Epithelial cell of esophagus (primary cell): Measurements from ENCODE around the gene RLBP1.

Experiments used
- DNase-seq: peaks from one replicate; pipeline ENCODE4 v3.0.0; 2010; ENCODE audit warnings: low read depth
- H3K4me3 ChIP-seq: 2 replicates; pipeline ENCODE4 v1.5.1; 2011; ENCODE audit warnings: mild to moderate bottlenecking, low read length, control low read depth
- TF ChIP-seq, protein P1 (sequence below): IDR thresholded peaks from 2 replicates; pipeline ENCODE4 v1.5.1; 2011; ENCODE audit warnings: low read depth, mild to moderate bottlenecking, low read length, control low read depth, inconsistent platforms; ENCODE audit not compliant: insufficient read depth; ENCODE audit errors: missing control alignments

RLBP1 gene

DNA sequence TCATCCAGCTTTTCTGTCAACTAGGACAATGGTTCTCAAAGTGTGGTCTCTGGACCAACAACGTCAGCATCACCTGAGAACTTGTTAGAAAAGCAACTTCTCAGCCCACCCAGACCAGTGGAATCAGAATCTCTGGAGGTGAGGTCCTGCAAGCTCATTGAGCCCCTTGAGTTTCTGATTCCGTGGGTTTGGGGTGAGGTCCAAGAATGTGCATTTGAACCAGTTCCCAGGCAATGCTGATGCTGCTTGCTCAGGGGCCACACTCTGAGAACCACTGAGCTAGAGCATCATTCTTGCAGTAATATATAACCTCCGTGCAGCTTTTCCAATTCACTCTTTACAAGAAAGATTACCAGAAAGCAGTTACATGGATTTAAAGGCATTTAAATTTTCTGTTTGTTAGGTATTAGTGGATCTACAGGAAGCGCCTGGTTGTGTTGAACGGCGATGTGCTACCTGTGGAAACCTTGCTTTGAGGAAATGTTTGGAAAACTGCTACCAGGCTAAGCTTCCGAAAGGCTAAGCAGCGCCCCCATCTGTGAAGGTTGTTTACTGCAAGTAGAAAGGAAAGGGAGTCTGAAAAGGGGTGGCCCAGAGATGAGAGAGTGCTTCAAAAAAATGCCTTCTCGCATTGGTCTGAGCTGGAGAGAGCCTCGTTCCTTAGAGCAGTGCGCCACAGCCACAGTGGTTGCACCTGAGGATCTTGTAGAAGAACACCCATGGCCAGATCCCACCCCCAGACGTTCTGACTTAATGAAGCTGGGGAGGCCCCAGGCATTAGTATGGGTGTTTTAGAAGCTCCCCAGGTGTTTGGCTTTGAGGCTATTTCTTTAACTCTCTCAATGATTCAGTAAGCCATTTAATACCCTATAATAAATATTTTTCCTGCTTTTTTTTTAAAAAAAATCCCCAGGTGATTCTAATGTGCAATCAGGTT, 50.0 kb downstream of the RLBP1 start:
- peak; percentile 66 for DNase-seq

DNA sequence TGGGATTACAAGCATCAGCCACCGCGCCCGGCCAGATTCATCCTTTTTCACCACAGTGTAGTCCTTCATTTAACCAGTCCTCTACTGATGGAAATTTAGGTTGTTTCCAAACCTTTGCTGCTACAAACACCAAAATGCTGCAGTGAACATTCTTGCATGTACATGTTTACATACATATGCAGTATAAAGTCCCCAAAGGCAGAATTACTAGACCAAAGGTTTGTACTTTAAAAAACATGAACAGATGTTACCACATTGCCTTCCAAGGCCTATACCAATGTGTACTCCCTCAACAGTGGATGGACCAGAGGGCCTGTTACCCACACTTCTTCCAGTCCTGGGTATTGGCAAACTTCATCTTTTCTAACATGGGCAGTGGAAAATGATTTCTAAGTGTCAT, 51.0 kb downstream of the RLBP1 start:
- DNase-seq, result no peak
- TF ChIP-seq, protein P1, sequence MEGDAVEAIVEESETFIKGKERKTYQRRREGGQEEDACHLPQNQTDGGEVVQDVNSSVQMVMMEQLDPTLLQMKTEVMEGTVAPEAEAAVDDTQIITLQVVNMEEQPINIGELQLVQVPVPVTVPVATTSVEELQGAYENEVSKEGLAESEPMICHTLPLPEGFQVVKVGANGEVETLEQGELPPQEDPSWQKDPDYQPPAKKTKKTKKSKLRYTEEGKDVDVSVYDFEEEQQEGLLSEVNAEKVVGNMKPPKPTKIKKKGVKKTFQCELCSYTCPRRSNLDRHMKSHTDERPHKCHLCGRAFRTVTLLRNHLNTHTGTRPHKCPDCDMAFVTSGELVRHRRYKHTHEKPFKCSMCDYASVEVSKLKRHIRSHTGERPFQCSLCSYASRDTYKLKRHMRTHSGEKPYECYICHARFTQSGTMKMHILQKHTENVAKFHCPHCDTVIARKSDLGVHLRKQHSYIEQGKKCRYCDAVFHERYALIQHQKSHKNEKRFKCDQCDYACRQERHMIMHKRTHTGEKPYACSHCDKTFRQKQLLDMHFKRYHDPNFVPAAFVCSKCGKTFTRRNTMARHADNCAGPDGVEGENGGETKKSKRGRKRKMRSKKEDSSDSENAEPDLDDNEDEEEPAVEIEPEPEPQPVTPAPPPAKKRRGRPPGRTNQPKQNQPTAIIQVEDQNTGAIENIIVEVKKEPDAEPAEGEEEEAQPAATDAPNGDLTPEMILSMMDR, result no peak
- H3K4me3 ChIP-seq, result no peak overlapping the region

More for the DNA sequence above, 50.0 kb downstream of the RLBP1 start:
- TF ChIP-seq, protein P1, result peak; percentile 85
- no peak overlapping the region for H3K4me3 ChIP-seq

DNA sequence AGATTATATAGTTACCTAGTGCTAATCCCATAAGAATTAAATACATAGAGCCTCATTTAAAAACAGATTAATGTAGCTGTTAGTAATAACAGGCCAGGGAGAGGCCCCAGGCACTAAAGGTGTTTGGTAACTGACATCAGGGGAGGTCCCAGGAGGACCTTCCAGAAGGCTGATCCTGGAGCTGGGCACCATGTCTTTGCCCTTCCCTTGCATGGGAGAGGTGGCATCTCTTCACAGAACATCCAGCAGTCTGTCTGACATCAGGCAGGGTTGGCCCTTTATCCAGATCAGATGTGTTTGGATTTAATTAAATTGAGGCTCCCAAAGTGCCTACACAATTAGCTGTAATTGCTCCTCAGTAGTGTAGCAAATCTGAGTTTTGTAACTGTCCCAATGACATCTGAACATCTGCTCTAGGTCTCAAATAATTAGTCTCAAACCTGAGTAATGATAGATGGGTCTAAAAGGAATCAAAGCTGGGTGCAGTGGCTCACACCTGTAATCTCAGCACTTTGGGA, 53.0 kb downstream of the RLBP1 start:
- H3K4me3 ChIP-seq, result no peak overlapping the region
- DNase-seq, result no peak
- TF ChIP-seq, protein P1, result no peak

DNA sequence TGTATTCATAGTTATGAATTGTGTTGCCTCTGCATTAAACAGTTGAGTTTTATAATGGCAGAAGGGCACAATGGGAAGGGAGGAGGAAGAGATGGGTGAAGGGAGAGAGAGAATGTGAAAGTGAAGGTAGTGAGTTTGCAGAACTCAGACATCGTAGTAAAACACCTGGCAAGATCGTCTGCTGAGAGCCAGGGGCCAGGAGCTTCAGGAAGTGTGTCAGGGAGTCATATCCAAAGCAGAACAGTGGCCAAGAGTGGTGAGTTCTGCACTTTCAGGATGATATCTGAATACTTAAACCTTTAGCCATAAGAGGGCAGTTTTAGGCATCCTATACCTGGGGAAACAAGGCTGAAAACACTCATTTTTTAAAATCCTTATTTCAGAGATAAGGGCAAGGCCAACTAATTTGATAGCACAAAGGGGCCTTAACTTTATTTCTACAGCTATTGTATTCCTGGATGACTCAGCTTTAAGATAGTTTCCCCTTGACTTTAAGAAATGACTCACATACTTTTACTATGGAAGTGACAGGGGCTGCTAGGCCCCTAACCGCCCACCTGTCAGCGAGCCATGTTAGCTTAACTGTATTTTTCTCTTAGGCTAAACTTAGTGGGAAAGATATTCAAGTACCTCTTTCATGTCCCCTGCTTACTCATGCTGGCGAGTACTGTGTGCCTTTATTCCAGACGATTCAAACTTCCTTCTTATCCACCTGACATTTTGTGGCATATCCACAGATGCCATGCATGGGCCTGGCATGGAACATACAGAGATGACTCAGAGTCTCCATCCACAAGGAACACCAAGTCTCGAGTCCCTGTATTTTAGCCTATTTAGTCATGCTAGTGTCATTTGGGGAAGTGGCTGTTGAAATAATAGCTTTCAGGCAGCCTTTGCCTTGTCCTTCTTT, 53.9 kb downstream of the RLBP1 start:
- TF ChIP-seq, protein P1, result no peak
- DNase-seq, result peak; percentile 87
- H3K4me3 ChIP-seq, result no peak overlapping the region

DNA sequence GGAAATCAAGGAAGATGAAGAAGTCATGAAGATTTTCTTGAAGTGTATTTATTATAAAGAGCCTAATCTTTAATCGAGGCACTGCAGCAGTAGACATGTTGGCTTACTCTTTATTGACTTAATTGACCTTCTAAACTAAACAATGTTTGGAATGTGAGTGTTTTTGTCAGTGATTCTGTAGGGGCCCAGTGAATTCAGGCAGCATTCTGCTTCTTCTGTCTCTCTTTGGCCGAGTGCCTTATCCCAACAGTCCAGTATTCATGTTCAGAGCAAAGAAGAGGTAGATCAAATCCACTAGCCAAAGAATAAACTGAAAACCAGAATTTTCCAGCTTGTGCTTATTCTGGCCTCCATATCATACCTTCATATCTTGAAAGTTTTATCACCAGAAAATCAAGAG, 55.7 kb downstream of the RLBP1 start:
- DNase-seq, result no peak

DNA sequence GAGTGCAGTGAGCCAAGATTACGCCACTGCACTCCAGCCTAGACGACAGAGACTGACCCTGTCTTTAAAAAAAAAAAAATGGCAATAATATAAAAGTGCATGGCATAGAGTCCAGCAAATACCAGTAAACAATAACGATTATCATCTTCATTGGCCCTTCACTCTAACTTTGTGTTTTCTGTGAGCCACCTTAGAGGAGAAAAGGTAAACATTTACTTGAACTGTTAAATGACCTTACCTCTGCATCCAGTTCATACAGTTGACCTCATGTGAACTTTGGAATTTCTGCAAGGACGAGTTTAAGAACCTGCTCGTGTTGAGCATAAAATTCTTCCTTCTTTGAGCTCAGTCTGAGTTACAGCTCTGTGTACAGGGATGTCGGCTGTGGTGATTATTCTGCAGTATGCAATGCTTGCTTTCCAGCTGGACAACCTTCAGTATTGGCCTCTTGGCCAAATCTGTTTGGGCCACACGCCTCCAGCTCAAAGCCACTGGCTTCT, 56.6 kb downstream of the RLBP1 start:
- TF ChIP-seq, protein P1, result no peak
- H3K4me3 ChIP-seq, result no peak overlapping the region
- DNase-seq, result no peak

More for the DNA sequence above, 55.7 kb downstream of the RLBP1 start:
- H3K4me3 ChIP-seq, result no peak overlapping the region
- TF ChIP-seq, protein P1, result no peak
